HepG2 (cell line): ENCODE results near the gene SCGB2B2. TPM values are rescaled to one million over a fixed set of nuclear protein-coding genes. Genes with fewer than 3 reads are reported as not detected.

Experiments
- GMEB2 ChIP-seq: IDR thresholded peaks from 2 replicates; pipeline ENCODE4 v1.6.1; 2016; ENCODE audit warnings: missing biosample characterization, missing genetic modification reagents, low read depth
- JDP2 ChIP-seq: sonication (generic); formaldehyde crosslinking; IDR thresholded peaks from 2 replicates; pipeline ENCODE4 v1.8.1; 2022; ENCODE audit warnings: missing genetic modification reagents, borderline replicate concordance
- KDM6A ChIP-seq: IDR thresholded peaks from 2 replicates; pipeline ENCODE4 v1.6.1; 2016; ENCODE audit warnings: low read depth
- NCOR1 ChIP-seq: fragments of 200-600 bp; sonication (generic); IDR thresholded peaks from 2 replicates; pipeline ENCODE4 v1.7.0; 2017; ENCODE audit warnings: antibody characterized with exemption, low read length, borderline replicate concordance
- NFE2L1 ChIP-seq: sonication (generic); formaldehyde crosslinking; IDR thresholded peaks from 2 replicates; pipeline ENCODE4 v1.4.0; 2020; ENCODE audit warnings: missing genetic modification reagents, mild to moderate bottlenecking, borderline replicate concordance
- NR2F6 ChIP-seq, 2 experiments: IDR thresholded peaks; 2 replicates each; pipeline ENCODE4 v1.6.1; 2016; ENCODE audit warnings: antibody characterized with exemption in 1 of 2, mild to moderate bottlenecking in 1 of 2
- RBFOX2 ChIP-seq: fragments of 200-400 bp; formaldehyde crosslinking; IDR thresholded peaks from 2 replicates; pipeline ENCODE4 v1.6.1; 2017; ENCODE audit warnings: low read depth, mild to moderate bottlenecking, low read length
- TEAD3 ChIP-seq: optimal IDR thresholded peaks from 2 replicates; pipeline ENCODE3; 2016; ENCODE audit warnings: borderline replicate concordance
- ZBTB26 ChIP-seq: IDR thresholded peaks from 2 replicates; pipeline ENCODE4 v1.6.1; 2016; ENCODE audit warnings: missing compliant biosample characterization, missing genetic modification reagents, borderline replicate concordance
- ZNF256 ChIP-seq: sonication (generic); formaldehyde crosslinking; conservative IDR thresholded peaks from 2 replicates; pipeline ENCODE4 v1.4.0; 2020; ENCODE audit warnings: missing genetic modification reagents
- ZNF543 ChIP-seq: sonication (generic); formaldehyde crosslinking; IDR thresholded peaks from 2 replicates; pipeline ENCODE4 v1.4.0; 2020; ENCODE audit warnings: mild to moderate bottlenecking, missing genetic modification reagents
- ZNF724P ChIP-seq: sonication (generic); formaldehyde crosslinking; IDR thresholded peaks from 2 replicates; pipeline ENCODE4 v1.8.0; 2022; ENCODE audit warnings: missing genetic modification reagents, borderline replicate concordance
- polyA plus RNA-seq, 8 experiments: library from polyadenylated mRNA; depleted of rRNA in 3 of 8; stranded (reverse) in 7 of 8; unstranded in 1 of 8; fragments of >200 nt; fragmentation: Illumina TruSeq in 4 of 8; extraction: Trizol in 4 of 8; gene quantifications; 2 replicates each; pipeline versions ENCODE4 v1.2.1 to v1.2.3, GENCODE V29; 2011 to 2016; ENCODE audit warnings: low read depth in 4 of 8, missing spikeins in 1 of 8, mixed read lengths in 1 of 8; ENCODE audit not compliant: insufficient read depth in 1 of 8
- total RNA-seq, 5 experiments: library from RNA; depleted of rRNA; stranded (reverse); fragments of >200 nt; fragmentation: Illumina TruSeq; extraction: Trizol; gene quantifications; 2 replicates each; pipeline ENCODE4 v1.2.3, GENCODE V29; 2016; ENCODE audit warnings: low read depth in 1 of 5
- TF ChIP-seq, protein P1 (sequence below): sonication (generic); formaldehyde crosslinking; IDR thresholded peaks from 2 replicates; pipeline ENCODE4 v1.4.0; 2020; ENCODE audit warnings: missing genetic modification reagents, borderline replicate concordance
- TF ChIP-seq, protein P2 (sequence below): sonication (generic); formaldehyde crosslinking; IDR thresholded peaks from 2 replicates; pipeline ENCODE4 v1.4.0; 2020; ENCODE audit warnings: mild to moderate bottlenecking, missing genetic modification reagents

SCGB2B2 gene
- total and polyA plus RNA-seq, 2 of the 13 experiments (the other 11 are each of a cell fraction or from before 2014, with no cell fraction given) = 0.03 TPM; not detected in 1

DNA sequence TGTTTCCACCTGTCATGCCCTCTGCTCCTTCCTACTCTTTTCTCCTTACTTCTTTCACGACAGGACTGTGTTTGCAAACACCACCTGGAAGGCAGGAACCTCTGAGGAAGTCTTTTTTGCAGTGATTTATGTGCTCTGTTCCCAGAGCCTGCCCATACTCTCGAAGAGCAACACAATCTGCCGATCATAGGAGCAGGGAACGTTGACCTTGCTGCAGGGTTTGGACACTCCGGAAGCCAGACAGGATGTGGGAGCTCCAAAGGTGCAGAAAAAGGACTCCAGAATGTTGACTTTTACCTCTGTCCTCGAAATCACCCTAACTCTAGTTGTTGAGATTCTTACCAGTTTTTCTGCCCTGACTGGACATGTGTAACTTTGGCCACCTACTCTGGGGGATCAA is 48.4 kb upstream of the SCGB2B2 start (continued):
- TF ChIP-seq NCOR1 (no peak), ZNF543 (CRISPR knock-in tag) (no peak), NR2F6 (IDR thresholded peaks at IDR 0.05) (0 out of 2 replicates have a peak, but pooled peaks have one; percentile 15), NR2F6 (CRISPR knock-in tag; IDR thresholded peaks at IDR 0.05) (0 out of 2 replicates have a peak, but pooled peaks have one; percentile 31), TEAD3 (peak; percentile 53), RBFOX2 (no peak), GMEB2 (no peak), JDP2 (no peak), ZNF724P (CRISPR knock-in tag) (no peak), ZNF256 (no peak), ZBTB26 (CRISPR knock-in tag) (peak; percentile 96), NFE2L1 (CRISPR knock-in tag) (no peak), KDM6A (CRISPR knock-in tag) (no peak)
- TF ChIP-seq, protein P1, sequence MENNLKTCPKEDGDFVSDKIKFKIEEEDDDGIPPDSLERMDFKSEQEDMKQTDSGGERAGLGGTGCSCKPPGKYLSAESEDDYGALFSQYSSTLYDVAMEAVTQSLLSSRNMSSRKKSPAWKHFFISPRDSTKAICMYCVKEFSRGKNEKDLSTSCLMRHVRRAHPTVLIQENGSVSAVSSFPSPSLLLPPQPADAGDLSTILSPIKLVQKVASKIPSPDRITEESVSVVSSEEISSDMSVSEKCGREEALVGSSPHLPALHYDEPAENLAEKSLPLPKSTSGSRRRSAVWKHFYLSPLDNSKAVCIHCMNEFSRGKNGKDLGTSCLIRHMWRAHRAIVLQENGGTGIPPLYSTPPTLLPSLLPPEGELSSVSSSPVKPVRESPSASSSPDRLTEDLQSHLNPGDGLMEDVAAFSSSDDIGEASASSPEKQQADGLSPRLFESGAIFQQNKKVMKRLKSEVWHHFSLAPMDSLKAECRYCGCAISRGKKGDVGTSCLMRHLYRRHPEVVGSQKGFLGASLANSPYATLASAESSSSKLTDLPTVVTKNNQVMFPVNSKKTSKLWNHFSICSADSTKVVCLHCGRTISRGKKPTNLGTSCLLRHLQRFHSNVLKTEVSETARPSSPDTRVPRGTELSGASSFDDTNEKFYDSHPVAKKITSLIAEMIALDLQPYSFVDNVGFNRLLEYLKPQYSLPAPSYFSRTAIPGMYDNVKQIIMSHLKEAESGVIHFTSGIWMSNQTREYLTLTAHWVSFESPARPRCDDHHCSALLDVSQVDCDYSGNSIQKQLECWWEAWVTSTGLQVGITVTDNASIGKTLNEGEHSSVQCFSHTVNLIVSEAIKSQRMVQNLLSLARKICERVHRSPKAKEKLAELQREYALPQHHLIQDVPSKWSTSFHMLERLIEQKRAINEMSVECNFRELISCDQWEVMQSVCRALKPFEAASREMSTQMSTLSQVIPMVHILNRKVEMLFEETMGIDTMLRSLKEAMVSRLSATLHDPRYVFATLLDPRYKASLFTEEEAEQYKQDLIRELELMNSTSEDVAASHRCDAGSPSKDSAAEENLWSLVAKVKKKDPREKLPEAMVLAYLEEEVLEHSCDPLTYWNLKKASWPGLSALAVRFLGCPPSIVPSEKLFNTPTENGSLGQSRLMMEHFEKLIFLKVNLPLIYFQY = no peak
- TF ChIP-seq, protein P2, sequence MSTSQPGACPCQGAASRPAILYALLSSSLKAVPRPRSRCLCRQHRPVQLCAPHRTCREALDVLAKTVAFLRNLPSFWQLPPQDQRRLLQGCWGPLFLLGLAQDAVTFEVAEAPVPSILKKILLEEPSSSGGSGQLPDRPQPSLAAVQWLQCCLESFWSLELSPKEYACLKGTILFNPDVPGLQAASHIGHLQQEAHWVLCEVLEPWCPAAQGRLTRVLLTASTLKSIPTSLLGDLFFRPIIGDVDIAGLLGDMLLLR (CRISPR knock-in tag) = no peak
